Stimulated activated CD8-positive, alpha-beta memory T cell treated with anti-CD3 and anti-CD28 coated beads, Interleukin-12 subunit alpha, Interleukin-12 subunit beta, amount 100 ng/mL, for 24 hours (primary cell): ENCODE results near the gene RRBP1.
"Not testable (repeated sequence)": the region's sequence is repeated elsewhere in the genome, so short reads cannot be mapped to it uniquely, and the experiment has no call there.

Experiments
- DNase-seq: peaks from one replicate; pipeline ENCODE4 v3.0.0-alpha.2; 2020; ENCODE audit errors: extremely low read depth

RRBP1 gene

GRCh38 chr20:17709361-17710293, 27.6 kb upstream of the RRBP1 start:
- no peak for DNase-seq

DNA sequence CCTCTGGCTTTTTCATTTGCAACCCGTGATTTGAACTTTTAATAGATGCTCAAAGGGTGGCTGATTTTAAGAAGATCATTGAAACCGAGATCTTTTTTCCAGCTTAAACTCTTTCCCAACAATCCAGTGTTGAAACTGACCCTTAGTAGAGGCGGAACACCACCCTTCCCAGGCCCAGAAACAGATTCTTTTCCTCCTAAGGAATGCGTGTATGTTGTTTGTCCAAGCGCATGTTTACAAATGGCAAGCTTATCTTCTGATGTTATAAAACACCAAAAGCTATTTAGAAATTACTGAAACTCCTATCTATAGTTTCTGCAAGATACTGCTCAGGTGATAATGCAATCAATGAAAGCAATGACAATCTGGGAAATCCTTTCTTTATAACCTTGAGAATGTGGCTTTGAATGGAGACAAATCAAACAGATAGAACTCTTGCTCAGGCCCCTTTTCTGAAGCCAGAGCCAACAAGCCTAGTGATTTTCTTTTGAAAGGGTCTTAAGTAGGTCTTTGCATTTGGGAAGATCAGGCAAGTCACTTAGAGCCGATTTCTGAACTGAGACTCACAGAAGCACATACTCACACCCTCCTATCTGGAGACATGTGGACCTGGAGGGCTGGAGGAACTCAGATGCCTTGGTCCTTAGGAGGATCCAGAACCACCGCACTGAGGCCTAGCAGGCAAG, 26.8 kb upstream of the RRBP1 start:
- DNase-seq = no peak

GRCh38 chr20:17707951-17708350, 25.9 kb upstream of the RRBP1 start:
- not testable (repeated sequence) for DNase-seq

DNA sequence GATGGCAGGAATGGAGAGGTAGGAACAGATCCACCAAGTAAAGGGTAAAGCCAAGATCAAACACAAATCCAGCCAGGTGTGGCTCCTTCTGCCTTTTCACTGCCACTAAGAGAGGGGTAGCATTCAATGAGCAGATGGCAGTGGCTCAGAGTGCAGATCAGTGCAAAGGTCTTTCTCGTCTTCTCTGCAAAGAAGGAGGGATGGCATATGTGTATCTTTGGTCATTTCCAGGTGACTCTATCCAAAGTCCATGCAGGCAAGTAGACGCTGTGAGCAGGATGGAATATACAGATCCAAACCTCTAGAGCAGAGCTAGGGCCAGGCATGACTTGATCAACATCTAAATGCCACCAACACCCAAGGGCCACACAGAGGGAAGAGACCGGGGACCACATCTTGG, 24.6 kb upstream of the RRBP1 start:
- no peak for DNase-seq

DNA sequence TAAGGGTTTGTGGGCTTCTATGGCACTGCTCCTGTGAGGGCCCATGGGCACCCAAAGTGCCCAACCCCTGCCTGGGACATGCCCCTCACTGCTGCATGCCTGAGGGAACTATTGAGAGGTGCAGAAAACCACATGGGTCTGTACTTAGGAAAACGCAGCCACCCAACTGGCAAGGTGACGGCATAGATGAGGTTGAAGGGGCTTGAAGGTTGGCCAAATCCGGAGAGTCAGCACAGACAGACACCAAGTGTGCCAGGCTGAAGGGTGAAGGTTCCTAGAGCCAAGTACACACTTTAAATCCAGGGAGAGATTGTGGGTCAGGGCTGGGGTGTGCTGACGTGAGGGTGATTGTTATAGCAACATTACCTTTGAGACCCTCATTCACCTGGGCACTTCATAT, 23.9 kb upstream of the RRBP1 start:
- no peak for DNase-seq

GRCh38 chr20:17704589-17705317, 22.7 kb upstream of the RRBP1 start:
- no peak for DNase-seq

DNA sequence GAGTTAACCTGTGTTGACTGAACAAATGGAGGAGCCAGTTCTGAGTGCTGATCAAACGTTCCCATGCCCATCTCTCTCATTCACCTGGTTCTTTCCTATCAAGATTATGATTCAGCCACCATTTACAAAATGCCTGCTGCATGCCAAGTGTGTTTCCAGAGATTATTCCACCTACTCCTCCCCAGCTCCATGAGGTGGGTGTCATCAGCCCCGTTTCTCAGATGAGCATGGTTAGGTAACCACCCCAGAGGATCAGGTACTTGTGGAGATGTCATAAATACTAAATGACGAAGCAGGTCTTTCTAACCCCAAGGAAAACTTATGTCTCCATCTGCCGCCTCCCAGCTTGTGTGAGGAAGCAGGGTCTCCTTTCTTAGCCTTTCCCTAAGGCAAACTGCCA, 19.8 kb upstream of the RRBP1 start:
- no peak for DNase-seq

DNA sequence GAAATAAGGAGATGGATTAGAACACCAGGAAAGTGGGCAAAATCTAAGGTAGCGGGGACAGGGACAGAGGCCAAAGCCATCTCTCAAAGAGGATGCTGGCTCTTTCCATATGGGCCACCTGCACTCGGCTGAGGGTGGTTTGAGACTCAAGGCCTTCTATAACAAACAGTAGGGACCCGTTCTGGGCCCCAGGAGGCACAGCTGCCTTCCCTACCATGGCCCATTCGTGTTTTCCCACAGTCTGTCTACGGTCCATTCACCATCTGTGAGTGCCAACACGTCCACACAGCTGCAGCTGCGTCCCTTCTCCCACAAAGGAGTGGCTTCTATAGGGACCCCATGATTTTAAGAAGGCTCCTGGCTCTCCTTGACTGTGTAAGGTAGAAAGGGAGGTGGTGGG, 18.6 kb upstream of the RRBP1 start:
- no peak for DNase-seq

DNA sequence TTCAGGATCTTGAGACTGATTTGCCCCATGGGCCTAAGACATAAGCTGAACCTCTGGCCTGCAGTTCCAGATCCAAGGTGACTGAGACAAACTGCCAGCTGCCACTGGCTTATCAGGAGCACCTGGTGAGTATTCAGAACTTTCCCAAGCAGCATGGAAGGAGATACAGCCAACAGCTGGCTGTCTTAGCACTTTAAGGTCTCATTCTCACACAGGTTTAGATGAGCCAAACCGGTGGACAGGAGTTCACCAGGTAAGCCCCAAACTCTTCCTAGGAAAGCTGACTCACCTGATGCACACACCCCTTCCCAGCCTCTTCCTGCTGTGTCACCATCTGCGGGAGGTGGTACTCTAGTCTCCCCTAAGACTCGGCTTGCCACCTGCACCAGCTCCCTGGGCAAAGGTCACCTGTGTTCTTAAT, 17.9 kb upstream of the RRBP1 start, which contains the start of gene BANF2:
TSS of gene BANF2 (plus strand) at position 36 of the 421 bp plus-strand sequence. CDS start 25,060 bp downstream, outside the sequence.
- DNase-seq = no peak

DNA sequence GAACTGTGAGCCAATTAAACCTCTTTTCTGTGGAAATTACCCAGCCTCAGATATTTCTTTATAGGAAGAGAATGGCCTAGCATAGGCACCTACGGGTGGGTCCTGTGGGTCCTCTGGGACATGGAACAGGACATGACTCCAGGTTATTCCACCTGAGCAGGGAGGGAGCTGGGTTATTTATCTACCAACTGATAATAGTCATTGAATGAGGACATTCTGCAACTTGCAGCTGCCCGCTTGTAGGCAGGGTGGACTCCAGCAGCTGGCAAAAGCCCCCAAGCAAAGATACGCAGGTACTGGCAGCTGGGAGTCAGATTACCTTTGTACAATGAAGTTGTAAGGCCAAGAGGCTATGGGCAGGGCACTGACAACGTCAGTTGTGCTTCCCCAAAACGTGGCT, 16.3 kb upstream of the RRBP1 start:
- no peak for DNase-seq

- DNase-seq = no peak
These were observed 15.1 kb upstream of the RRBP1 start for GRCh38 chr20:17697171-17697570.

DNA sequence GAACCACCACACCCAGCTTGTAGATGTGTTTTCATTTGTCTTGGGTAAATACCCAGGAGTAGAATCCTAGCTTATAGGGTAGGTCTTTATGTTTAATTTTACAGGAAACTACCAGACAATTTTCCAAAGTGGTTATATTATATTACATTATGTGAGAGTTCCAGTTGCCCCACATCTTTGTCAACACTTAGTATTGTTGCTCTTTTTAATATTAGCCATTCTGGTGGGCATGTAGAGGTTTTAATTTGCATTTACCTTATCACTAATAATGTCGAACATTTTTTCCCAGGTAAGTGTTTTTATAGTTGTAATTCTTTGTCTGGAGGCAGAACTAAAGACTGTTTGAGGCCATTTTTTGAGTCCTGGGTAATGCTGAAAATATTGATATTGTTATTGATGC, 14.2 kb upstream of the RRBP1 start:
- no peak for DNase-seq

DNA sequence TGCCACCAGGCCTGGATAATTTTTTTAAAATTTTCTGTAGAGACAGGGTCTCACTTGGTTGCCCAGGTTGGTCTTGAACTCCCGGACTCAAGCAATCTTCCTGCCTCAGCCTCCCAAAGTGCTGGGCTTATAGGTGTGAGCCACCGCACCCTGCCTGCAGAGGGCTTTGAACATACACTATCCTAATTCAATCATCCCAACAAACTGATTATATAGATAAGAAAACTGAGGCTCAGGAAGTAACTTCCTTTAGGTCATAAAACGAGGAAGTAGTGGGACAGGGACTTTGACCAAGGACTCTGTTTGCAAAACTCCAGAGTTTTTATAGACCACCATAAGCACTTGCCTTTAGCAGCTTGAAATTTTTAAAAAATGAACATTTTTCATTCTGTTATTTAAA, 12.7 kb upstream of the RRBP1 start:
- no peak for DNase-seq

- no peak for DNase-seq
These were observed 11.5 kb upstream of the RRBP1 start for GRCh38 chr20:17693444-17694001.

DNA sequence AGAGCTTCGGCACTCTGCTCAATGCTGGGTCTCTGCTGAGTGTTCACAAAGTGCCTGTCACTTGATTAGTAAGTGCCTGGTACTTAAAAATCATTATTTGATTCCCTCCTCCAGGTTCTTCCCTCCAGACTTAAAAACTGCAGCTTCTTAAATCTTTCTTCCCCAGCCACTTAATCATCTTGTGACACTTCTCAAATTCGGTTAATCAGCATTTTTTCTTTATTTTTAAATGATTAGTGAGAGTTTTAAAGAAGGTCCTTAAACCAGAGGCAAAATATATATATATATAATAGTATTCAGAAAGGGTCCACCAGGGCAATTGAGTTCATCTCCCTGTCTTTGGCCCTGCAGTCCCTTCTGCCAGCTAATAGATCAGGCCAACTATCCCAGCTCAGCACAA, 9.7 kb upstream of the RRBP1 start:
- no peak for DNase-seq

DNA sequence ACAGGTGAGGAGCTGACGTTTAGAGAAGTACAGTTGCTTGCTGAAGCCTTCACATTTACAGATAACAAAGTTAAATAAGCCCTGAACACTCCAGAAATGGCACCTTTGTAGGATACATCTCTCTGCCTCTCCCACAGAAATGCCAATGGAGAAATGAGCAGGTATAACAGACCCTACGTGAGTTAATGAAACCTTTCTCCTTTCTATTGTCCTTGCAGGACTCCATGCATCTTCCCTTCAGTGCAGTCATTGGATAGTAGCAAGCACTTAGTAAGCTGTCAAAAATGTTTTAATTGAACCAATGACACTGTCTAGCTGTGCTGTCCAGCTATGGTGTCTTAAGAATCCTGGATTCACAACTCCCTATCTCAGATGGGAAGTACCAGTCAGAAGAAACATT, 8.1 kb upstream of the RRBP1 start:
- no peak for DNase-seq

DNA sequence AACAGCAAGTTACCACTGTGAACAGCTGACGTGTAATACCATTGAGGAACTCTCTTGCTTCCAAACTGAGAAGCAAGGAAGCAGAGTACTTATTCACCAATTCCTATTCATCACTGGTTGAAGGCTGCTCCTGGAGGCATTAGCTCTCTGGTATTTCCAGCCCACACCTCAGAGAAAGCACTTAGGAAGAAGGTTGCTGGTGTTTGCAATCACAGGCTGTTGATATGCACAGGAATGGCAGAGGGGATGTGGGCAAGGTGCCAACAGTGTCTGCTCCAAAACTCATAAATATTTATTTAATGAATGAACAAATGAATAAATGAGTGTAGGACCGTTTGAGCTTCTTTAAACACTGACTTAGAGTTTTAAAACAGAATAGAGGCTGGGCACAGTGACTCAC, 6.9 kb upstream of the RRBP1 start:
- DNase-seq = no peak

- no peak for DNase-seq
These were observed 5.8 kb upstream of the RRBP1 start for GRCh38 chr20:17687800-17688199.

- no peak for DNase-seq
These were observed 3.1 kb upstream of the RRBP1 start for GRCh38 chr20:17685168-17685567.

DNA sequence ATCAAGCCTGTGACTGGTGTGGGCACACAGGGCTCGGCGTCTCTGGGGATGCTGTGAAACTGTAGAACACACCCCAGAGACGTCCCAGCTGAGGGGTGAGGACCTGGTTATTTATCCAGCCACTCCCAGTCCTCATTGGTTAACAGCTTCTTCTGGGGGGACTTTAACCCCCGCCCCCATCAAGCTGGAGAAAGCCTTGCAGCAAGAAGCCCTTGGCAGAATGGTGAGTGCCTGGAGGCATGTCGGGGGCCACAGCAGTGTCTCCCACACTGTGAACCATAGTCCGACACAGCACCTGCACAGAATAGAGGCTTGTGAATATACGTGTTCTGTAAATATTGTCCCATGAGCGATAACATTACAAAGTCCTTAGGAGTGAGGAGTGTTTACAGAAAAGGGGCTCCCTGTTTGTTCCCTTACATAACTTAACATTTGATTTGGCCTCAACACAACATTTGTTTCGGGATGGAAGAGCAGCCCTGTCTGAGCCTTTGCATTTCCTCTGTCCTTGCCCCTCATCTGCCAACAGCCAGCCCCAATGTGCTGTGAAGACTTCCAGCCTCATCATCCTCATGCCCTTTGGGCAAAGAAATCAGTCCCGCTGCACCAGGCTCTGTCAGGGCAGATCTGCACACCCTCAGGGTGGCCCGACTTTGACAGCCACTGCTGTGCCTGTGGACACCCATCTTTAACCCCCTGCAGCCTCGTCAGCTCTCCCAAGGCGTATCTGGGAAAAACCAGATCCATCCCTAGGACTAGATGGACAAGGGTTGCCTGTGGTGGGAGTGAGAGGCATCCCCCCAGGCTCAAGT, 2.2 kb upstream of the RRBP1 start:
- DNase-seq = no peak
